AG09319 (cell line): ENCODE measurements around the gene BECN2.

ENCODE experiments used
- DNase-seq: peaks from one replicate; pipeline ENCODE4 v3.0.0-alpha.2; 2010; ENCODE audit warnings: low read depth; ENCODE audit errors: extremely low read depth
- TF ChIP-seq, protein P1 (sequence below): IDR thresholded peaks from 2 replicates; pipeline ENCODE4 v1.5.1; 2011; ENCODE audit warnings: low read depth, mild to moderate bottlenecking, inconsistent platforms, low read length, moderate library complexity

BECN2 gene

DNA sequence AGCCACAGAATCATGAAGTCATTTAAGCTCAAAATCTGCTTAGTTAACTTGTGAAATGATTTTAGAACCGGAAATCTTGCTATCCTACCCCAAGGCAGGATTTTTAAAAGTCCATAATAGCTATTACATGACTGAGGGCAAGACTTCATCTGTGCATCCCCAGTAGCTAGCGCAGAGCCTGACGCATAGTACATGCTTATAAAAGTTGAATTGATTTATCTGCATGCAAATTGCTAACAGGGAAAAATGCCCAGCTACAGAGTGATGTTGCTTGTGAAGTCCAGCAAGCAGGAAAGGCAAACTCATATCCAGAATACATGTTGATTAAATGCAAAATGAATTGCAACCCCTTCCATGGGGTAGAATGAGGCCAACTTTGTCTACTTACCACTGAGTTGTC, 49.4 kb downstream of the BECN2 start:
- DNase-seq: no peak
- TF ChIP-seq, protein P1, sequence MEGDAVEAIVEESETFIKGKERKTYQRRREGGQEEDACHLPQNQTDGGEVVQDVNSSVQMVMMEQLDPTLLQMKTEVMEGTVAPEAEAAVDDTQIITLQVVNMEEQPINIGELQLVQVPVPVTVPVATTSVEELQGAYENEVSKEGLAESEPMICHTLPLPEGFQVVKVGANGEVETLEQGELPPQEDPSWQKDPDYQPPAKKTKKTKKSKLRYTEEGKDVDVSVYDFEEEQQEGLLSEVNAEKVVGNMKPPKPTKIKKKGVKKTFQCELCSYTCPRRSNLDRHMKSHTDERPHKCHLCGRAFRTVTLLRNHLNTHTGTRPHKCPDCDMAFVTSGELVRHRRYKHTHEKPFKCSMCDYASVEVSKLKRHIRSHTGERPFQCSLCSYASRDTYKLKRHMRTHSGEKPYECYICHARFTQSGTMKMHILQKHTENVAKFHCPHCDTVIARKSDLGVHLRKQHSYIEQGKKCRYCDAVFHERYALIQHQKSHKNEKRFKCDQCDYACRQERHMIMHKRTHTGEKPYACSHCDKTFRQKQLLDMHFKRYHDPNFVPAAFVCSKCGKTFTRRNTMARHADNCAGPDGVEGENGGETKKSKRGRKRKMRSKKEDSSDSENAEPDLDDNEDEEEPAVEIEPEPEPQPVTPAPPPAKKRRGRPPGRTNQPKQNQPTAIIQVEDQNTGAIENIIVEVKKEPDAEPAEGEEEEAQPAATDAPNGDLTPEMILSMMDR: no peak
